ENCODE data around the gene SPATS2L.

The SPATS2L gene

GRCh38 chr2:200466425-200467418, 160.2 kb downstream of the SPATS2L start:
- peak in 2 of 3 donors; percentile 37 to 43 for DNase-seq (ENCODE audit: low read depth in 3 of 3)

DNA sequence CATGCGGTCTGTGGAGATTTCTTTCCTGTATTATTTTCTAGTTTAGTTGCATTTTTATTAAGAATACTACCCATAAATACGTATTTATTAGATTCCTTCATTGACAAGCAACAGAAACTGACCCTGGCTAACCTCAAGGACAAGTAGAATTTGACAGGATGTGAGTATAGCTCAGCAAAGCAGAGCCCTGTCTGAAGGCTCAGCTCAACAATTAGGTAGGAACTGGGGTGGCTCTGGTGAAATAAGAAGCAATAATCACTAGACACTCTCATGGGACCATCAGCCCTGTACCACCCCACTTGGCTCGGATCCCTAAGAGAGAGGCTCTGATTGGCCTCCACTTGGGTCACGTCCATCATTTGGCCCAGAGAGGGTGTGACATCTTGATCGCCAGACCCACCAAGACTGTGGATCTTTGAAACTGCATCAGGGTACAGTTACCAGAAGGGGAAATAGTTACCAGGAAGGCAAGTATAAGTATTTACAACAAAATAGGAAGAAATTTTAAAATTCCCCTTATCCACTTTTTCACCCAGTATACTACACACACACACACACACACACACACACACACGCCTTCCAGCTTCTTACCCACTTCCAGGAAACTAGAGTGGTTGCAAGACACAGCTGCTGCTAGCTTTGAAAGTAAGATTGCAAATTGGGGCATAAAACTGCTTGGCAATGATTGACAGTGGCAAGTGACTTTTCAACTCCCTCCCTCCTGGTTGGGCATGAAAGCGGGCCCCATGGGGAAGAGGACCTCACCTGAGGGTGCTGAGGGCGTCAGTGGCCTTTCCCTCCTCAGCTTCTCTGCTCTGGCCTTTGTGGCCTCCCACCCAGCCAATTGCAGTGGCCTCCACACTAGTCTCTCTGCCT, 161.6 kb downstream of the SPATS2L start:
- DNase-seq (ENCODE audit: low read depth in 3 of 3): no peak

GRCh38 chr2:200469708-200470211, 163.3 kb downstream of the SPATS2L start:
- no peak for DNase-seq (ENCODE audit: low read depth in 3 of 3)

- DNase-seq (ENCODE audit: low read depth in 3 of 3): no peak
Observed at GRCh38 chr2:200470230-200470629, 163.7 kb downstream of the SPATS2L start.

DNA sequence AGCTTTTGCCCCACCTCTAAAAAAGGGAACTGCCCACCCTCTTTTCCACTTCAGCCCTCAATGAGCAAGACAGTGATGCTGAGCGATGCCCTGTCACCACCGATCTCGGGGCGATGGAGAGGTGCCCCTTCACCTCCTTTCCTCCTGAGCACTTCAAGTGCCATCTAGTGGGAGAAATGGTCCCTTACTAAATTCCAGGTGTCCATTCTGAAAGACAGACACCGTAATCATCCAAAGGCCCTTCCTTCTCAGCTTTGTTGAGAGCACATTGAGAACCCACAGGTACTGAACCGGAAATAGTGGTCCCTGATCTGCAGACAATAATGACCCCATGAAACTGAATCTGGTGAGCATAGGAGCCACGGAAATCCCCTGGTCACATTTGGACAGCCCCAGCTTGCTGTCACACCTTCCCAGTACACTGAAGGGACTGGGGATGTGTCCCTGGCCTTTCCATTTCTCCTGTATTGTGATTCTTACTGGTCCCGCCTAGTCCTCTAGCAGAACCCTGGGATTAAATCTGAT, 164.9 kb downstream of the SPATS2L start:
- no peak for DNase-seq (ENCODE audit: low read depth in 3 of 3)

DNA sequence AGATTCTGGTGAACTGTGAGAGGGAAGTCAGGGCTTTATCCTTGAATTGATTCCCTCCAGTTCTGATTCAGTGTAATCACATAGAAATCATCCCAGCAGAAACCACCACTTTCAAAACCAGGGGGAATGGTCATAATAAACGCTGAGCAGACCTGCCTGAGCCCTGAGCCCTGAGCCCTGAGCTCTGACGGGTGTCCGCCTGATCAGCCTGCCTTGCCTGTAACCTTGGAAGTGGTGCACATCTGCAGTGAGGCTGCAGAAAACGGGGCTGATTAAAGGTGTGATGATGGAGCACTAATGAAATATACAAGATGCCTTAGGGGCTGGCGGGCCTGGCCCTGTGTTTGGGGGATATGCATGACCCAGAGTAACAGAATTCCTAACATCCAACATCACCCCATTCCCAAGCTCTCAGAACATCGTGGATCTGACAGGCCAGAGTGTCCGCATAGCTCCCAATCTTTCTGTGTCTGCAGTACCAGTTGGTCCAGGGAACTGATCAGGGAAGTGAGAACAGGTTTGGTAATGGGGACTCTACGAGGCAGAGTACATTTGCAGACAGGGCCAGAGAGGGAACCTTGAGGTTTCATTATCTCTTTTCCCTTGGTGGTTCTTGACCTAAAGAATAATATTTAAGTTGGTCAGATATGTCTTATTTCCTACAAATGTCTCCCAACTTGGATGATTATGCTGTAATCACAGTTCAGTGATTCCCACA, 165.6 kb downstream of the SPATS2L start:
- DNase-seq (ENCODE audit: low read depth in 3 of 3): no peak

DNA sequence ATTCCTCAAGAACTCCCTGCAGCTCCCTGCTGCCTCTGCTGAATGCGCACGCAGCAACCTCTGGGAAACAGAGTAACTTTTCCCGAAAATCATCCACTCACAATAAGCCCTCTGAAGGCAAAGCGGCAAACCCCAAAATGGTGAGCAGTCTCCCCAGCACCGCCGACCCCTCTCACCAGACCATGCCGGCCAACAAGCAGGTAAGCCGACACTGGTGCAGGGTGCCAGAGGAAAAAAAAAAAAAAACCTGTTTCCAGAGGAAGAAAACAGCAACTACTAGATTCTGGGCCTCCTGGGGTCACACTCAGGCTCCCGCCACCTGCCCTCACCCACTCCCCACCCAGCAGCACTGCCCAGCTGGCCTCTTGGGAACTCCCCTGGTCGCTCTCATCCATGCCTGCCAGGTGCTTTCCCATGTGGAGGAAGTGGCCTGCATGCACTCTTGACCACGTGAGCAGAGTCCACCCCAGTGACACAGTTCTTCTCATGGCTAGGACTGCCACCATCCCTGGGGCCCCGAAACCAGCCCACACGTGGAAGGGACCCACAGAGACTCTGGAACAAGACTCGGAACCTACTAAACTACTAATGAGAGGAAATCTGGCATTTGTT, 166.5 kb downstream of the SPATS2L start:
- DNase-seq (ENCODE audit: low read depth in 3 of 3): no peak

DNA sequence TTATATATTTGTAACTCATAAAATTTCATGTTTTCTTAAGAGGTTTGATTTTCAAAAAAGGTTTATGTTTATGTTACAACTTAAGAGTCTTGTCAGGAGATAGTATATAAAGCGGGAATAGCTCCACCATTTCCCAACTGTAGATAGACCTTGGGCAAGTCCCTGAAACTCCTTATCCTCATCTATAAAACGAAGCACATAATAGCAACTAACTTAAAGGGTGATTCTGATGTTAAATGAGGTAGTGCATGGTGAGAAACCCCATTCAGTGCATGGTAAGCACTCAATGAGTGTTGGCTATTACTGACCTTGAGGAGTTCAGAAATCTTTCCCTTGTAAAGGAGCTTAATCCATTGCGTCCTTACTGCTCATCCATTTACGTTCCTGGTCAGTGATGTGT, 169.3 kb downstream of the SPATS2L start:
- DNase-seq (ENCODE audit: low read depth in 3 of 3): no peak

DNA sequence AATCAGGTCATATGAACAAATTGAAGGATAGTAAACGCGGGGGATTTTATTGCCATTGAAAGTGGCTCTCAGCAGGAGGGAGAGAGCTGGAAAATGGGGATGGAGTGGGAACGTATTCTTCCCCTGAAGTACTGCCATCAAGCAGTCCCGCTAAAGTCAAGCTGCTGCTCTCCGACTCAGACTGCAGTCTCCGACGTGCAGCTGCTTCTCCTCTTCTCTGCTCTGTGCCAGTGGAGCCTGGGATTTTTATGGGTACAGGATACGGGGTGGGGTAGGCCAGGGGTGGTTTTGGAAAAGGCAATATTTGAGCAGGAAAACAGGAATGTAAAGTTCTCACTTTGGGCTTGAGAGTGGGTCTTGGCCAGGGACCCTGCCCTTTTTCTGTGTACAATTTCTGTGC, 170.3 kb downstream of the SPATS2L start:
- DNase-seq (ENCODE audit: low read depth in 3 of 3): no peak

DNA sequence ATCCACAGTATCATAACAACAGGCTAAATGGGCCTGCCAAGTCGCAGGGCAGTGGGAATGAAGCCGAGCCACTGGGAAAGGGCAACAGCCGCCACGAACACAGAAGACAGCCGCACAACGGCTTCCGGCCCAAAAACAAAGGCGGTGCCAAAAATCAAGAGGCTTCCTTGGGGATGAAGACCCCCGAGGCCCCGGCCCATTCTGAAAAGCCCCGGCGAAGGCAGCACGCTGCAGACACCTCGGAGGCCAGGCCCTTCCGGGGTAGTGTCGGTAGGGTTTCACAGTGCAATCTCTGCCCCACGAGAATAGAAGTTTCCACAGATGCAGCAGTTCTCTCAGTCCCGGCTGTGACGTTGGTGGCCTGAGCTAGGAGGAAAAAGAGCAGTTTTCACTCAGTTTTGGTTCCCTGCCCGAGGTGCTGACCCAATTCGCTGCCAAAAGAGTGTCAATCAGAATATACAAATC, 171.2 kb downstream of the SPATS2L start:
- DNase-seq (ENCODE audit: low read depth in 3 of 3): no peak

DNA sequence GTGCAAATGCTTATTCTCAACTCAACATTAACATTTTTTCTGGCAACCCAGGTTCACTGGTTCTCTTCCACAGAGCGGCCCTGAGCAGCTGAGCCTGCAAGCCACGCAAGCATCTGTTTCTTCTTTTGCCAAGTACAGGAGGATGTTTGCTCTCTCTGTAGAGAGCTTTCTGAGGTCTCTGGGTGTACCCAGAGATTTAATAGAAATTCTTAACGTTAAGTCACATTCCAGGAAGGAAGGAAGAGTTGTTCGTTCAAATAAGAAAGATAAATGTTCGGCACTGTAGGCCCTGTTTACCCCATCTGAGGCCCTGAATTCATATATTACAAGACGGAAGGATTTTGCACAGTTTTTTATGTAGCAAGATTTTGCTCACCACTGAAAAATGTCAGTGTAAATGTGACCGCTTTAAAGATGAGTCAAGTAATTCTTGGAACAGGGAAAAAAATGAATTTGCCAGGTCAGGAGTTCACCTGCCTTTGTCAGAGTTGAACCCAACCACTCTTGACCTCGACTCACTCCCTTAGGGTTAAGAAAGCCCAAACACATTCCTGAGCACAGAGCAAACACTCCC, 173.3 kb downstream of the SPATS2L start:
- DNase-seq (ENCODE audit: low read depth in 3 of 3): no peak

DNA sequence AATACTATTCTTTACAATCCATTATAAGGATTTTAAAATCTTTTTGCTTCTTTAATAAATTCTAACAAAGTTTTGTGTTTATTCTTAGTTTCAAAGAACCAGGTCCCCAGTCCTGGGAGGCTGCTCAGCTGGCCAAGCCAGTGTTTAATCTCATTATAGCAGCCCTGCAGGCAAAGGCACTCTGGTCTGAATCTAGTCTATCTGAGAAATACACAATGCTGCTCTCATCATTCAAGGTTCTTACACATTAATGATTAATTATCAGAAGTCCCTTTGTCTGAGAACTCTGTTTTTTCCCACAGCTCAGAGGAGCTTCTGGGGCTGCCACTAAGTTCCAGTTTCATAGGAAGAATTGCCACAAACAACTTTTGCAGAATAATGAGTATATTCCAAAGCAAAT, 175.7 kb downstream of the SPATS2L start:
- no peak for DNase-seq (ENCODE audit: low read depth in 3 of 3)

- DNase-seq (ENCODE audit: low read depth in 3 of 3): peak in 1 of 3 donors; percentile 10
Observed at GRCh38 chr2:200483729-200484198, 177.3 kb downstream of the SPATS2L start.

- no peak for DNase-seq (ENCODE audit: low read depth in 3 of 3)
Observed at GRCh38 chr2:200484934-200485333, 178.4 kb downstream of the SPATS2L start.

GRCh38 chr2:200486529-200486928, 180.0 kb downstream of the SPATS2L start:
- DNase-seq (ENCODE audit: low read depth in 3 of 3): no peak

- DNase-seq (ENCODE audit: low read depth in 3 of 3): no peak
Observed at GRCh38 chr2:200488169-200488568, 181.7 kb downstream of the SPATS2L start.

- DNase-seq (ENCODE audit: low read depth in 3 of 3): no peak
Observed at GRCh38 chr2:200490001-200490400, 183.5 kb downstream of the SPATS2L start.

DNA sequence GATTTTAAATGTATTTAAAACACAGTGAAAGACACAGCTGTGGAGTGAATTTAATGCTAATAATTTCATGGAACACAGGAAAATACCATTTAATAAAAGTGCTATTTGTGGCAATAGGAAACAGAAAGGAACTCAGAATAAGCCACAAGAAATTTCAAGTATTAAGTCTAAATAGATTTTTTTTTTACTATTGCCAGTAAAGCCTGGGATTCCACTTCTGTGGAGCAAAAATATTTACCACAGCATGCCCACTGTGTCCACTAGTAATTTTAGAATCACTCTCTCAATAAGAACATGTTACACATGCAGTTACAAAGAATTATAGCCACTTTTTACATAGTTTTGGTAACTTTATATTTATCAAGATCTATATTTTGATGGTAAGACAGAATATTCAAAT, 186.2 kb downstream of the SPATS2L start:
- no peak for DNase-seq (ENCODE audit: low read depth in 3 of 3)

DNA sequence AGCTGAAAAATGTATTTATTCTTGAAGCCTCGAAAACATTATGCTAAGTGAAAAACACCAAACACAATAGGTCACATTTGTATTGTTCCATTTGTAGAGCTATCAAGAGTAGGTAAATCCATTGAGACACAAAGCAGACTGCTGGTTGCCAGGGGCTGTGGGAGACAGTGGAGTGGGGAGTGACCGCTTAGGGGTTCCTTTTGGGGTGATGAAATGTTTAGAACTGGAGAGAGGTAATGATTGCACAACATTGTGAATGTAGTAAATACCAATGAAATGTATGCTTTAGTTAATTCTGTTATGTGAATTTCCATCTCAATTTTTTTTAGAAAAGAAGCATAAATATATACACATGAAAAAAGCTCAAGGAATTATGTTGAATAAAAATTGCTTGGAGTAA, 187.6 kb downstream of the SPATS2L start:
- no peak for DNase-seq (ENCODE audit: low read depth in 3 of 3)

GRCh38 chr2:200496696-200497095, 190.2 kb downstream of the SPATS2L start:
- DNase-seq (ENCODE audit: low read depth in 3 of 3): no peak

Measured in stimulated activated CD4-positive, alpha-beta T cell treated with anti-CD3 and anti-CD28 coated beads, TNF-alpha, amount 100 ng/mL, for 48 hours (primary cell).